Panc1 (cell line): ENCODE data around the gene FCGR3A.

Source experiments
- CTCF ChIP-seq: fragments of 450-650 bp; IDR thresholded peaks from 2 replicates; pipeline ENCODE4 v1.5.1; 2017; ENCODE audit warnings: mild to moderate bottlenecking
- POLR2AphosphoS5 ChIP-seq: IDR thresholded peaks from 2 replicates; pipeline ENCODE4 v1.6.1; 2012; ENCODE audit warnings: mild to moderate bottlenecking, low read depth, low read length, moderate library complexity
- REST ChIP-seq, 2 experiments: IDR thresholded peaks; 2 replicates each; pipeline ENCODE4 v1.6.1; 2011 to 2012; ENCODE audit warnings: low read depth in 2 of 2, control low read depth in 1 of 2, low read length in 1 of 2, mild to moderate bottlenecking in 1 of 2, moderate library complexity in 1 of 2; ENCODE audit not compliant: insufficient read depth in 1 of 2
- SIN3A ChIP-seq: IDR thresholded peaks from 2 replicates; pipeline ENCODE4 v1.6.1; 2012; ENCODE audit warnings: low read depth, mild to moderate bottlenecking, low read length, moderate library complexity, borderline replicate concordance; ENCODE audit not compliant: insufficient read depth
- TCF7L2 ChIP-seq: IDR thresholded peaks from 2 replicates; pipeline ENCODE4 v1.6.1; 2011; ENCODE audit warnings: mild to moderate bottlenecking, low read depth, low read length, inconsistent platforms

- TF ChIP-seq SIN3A: no peak
- TF ChIP-seq CTCF: no peak
- TF ChIP-seq POLR2AphosphoS5: no peak
- TF ChIP-seq TCF7L2: no peak
- no peak for TF ChIP-seq REST (IDR thresholded peaks at IDR 0.05; ENCODE audit: insufficient read depth in 1 of 2, low read depth in 2 of 2, low read length in 1 of 2)
Observed at GRCh38 chr1:161499099-161500039, 50.2 kb downstream of the FCGR3A start.
